ENCODE measurements around the gene STK39.

GRCh38 chr2:168166902-168167510 is 80.4 kb downstream of the STK39 start:
- TF ChIP-seq CTCF (IDR thresholded peaks at IDR 0.05; ENCODE audit: insufficient read depth, low read length) = no peak
- TF ChIP-seq REST (IDR thresholded peaks at IDR 0.05; ENCODE audit: insufficient replicate concordance, low read depth) = no peak
- TF ChIP-seq POLR2AphosphoS5 (IDR thresholded peaks at IDR 0.05; ENCODE audit: low read depth) = no peak
- TF ChIP-seq SPI1 (IDR thresholded peaks at IDR 0.05; ENCODE audit: borderline replicate concordance, low read depth) = no peak
- no peak for TF ChIP-seq GABPA (IDR thresholded peaks at IDR 0.05; ENCODE audit: low read depth)

All from HL-60 (cell line).